HG03039 (cell line): ENCODE results near the gene MALAT1.

Source experiments
- ATAC-seq: cut with Tn5 transposase; IDR thresholded peaks from one replicate; pipeline ENCODE4 v1.9.1; 2021; ENCODE audit warnings: mild to moderate bottlenecking, moderate library complexity; ENCODE audit not compliant: unreplicated experiment

MALAT1 gene

GRCh38 chr11:65478388-65479183 is 20.3 kb upstream of the MALAT1 start:
- no peak for ATAC-seq

- no peak for ATAC-seq
Measured at GRCh38 chr11:65479184-65480145, 19.4 kb upstream of the MALAT1 start.

- ATAC-seq = no peak
Measured at GRCh38 chr11:65482306-65482850, 16.5 kb upstream of the MALAT1 start.

- ATAC-seq = no peak
Measured at GRCh38 chr11:65485920-65486219, 13.0 kb upstream of the MALAT1 start.

GRCh38 chr11:65486570-65487466 is 12.0 kb upstream of the MALAT1 start:
- ATAC-seq = no peak

GRCh38 chr11:65487467-65488272 is 11.2 kb upstream of the MALAT1 start:
- peak; percentile 61 for ATAC-seq

- ATAC-seq = no peak
Measured at GRCh38 chr11:65488273-65489034, 10.4 kb upstream of the MALAT1 start.

GRCh38 chr11:65489035-65489705 is 9.7 kb upstream of the MALAT1 start:
- ATAC-seq = no peak

GRCh38 chr11:65489706-65490320 is 9.0 kb upstream of the MALAT1 start:
- no peak for ATAC-seq

- ATAC-seq = no peak
Measured at GRCh38 chr11:65491163-65491465, 7.7 kb upstream of the MALAT1 start.

GRCh38 chr11:65491614-65492386 is 7.0 kb upstream of the MALAT1 start:
- ATAC-seq = no peak

GRCh38 chr11:65492387-65492636 is 6.5 kb upstream of the MALAT1 start:
- no peak for ATAC-seq

- ATAC-seq = no peak
Measured at GRCh38 chr11:65492637-65493366, 6.0 kb upstream of the MALAT1 start.

- no peak for ATAC-seq
Measured at GRCh38 chr11:65493367-65494176, 5.3 kb upstream of the MALAT1 start.

GRCh38 chr11:65496304-65497140 is 2.3 kb upstream of the MALAT1 start:
- no peak for ATAC-seq
